Measurements from ENCODE around the gene NPPB.

Gene NPPB

DNA sequence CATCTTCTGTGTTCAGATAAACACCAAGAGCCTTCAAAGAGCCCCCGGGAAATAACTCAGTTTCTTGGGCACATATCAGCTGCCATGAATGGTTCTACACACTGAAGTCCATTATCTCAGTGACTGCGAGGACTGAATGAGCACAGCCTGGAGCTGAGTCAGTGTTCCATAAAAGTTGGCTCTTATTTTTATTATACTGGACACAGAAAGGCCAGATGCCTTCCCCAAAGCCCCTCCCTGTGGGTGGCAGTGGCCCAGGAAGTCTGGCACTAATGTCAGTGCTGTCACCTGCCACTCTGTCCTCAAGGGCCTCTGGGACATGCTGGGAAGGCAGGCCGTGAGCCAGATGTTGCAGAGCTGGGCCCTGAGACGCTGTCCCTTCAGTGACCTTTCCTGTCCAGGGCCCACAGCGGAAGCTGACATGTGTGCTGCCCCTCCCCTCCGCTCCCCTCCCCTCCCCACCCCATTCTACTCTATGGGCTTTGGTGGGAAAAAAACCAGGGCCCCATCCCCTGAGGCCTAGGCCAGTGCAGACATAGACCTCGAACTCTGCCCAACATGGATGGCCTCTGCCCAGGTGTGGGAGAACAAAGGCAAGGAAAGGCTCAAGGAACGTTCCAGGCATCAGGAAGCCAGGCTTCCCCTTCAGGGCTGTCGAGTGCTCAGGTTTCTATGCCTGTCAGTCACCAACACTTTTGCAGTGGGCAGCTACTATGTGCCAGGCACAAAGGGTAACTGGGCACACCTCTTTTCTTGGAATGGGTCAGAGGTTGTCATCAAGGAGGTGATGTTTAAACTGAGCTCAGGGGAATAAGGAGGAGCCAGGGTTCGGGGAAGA, 22.4 kb upstream of the NPPB start:
- no peak for DNase-seq (ENCODE audit: low read depth)

DNA sequence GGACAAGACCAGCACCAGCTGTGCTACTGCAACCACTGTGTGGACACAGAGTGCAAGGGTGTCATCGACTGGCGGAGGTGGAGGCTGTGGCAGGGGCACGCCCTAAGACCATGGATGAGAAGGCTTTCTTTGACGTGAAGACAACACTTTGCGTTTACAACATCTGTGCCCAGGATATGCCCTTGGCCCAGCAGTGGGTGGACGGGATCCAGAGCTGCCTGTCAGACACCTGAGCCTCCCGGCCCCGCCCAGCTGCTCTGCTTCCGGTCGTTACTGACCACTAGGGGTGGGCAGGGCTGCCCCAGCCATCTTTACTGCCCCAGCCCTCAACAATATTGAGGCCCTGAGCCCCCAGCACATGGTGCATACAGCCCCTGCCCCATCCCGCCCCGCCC, 21.4 kb upstream of the NPPB start:
- no peak for DNase-seq (ENCODE audit: low read depth)

DNA sequence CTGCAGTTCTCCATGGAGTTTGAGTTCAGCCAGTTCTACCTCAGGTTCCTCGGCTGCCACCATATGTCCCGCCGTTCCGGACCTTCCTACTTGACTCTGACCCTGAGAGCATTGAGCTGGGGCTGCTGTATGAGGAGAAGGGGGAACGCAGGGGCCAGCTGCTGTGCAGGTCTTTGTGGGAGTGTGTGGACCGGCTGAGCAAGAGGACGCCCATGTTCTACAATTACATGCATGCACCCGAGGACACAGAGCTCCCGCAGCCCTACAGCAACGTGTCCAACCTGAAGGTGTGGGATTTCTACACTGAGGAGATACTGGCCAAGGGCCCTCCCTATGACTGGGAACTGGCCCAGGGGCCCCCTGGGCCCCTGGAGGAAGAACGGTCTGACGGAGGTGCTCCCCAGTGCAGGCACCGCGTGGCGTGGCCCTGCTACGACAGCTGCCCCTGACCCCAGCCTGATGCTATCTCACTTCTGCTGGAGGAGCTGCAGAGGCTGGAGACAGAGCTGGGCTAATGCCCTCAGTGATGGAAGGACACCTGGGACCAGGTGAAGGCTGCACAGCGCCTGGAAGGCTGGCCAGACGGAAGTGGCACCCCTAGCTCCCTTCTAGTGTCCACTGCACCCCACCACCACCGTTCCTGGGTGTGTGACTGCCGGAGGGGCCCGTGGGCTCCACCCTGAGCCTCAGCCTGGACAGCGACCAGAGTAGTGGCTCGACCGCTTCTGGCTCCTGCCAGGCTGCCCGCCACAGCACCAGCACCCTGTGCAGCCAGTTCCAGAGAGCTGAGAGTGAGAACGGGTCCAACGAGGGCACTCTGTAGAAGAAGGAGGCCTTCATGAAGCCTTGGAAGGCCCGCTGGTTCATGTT, 20.8 kb upstream of the NPPB start:
- DNase-seq (ENCODE audit: low read depth) = no peak

DNA sequence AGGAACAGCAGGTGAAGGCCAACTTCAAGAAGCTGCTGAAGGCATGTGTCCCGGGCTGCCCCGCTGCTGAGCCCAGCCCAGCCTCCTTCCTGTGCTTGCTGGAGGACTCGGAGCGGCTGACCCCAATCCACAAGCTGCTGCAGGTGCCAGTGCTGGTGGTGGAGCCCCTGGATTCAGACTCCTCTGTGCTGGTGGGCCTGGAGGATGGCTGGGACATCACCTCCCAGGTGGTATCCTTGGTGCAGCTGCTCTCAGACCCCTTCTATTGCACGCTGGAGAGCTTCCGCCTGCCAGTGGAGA, 20.1 kb upstream of the NPPB start:
- no peak for DNase-seq (ENCODE audit: low read depth)

DNA sequence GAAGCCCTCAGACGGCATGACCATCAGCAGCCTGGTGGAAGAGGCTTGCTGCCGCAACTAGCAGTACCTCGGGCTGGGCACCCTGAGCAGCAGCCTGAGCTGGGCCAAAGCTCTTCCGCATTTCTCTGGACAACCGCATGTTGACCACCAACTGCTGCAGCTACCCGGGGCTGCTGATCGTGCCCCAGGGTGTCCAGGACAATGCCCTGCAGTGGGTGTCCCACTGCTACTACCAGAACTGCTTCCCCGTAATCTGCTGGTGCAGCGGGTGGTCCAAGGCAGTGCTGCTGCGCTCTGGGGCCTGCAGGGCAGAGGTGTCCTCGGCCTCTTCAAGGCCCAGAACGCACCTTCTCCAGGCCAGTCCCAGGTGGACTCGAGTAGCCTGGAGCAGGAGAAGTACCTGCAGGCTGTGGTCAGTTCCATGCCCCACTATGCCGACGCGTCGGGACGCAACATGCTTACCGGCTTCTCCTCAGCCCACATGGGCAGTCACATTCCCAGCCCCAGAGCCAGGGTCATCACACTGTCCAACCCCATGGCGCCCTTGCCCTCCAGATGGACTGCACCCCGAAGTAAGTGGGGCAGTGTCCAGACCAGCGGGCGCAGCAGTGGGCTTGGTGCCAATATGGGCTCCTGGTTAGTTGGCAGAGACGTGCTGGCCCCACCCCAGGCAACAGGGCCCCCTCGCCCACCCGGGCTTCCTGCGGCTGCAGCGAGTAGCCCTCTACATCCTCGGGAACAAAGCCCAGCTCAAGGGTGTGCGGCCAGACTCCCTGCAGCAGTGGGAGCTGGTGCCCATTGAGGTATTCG, 19.5 kb upstream of the NPPB start:
- no peak for DNase-seq (ENCODE audit: low read depth)

DNA sequence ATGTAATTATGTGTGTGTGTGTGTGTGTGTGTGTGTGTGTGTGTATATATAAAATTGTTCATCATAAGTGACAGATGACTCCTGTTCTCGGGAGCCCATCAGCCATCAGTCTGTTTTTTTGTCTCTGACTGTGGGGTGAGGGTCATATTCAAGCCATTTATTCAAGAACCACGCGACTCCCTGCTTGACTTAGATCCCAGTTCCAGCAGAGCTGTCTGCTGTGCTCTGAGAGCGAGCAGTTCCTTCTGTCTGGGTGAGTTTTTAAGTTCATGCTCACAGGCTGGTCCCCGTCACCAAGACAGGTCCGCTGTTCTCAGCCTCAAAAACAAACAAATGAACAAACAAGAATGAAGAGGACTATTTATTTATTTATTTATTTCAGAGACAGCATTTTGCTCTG, 18.3 kb upstream of the NPPB start:
- no peak for DNase-seq (ENCODE audit: low read depth)

DNA sequence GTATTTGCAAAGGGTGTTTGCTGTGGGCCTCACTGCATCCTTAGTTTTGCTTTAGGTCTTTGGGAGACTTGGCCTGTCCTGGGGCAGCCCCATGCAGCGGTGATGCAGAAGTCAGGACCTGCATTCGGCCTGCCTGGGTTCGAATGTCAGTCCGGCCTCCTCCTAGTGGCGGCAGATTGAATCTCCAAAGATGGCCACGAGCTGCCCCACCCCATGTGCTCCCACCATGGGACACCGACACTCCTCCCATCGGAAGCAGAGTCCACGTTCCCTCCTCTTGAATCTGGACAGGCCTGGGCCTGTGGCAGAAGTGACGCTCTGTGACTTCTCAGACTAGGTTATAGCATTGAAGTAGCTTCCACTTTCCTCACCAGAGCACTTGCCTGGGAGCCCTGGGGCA, 16.3 kb upstream of the NPPB start:
- DNase-seq (ENCODE audit: low read depth) = no peak

DNA sequence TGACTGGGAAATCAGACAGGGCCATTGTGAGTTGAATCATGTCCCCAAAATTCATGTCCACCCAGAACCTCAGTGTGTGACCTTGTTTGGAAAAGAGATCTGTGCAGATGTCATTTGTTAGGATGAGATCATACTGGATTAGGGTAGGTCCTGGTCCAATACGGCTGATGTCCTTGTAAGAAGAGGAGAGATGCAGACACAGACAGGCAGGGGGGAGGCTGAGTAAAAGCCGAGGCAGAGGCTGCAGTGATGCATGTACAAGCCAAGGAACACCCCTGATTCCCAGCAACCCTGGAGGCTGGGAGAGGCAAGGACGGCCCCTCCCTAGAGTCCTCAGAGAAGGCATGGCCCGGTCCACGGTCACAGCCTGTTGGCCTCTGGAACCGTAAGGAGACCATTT, 15.9 kb upstream of the NPPB start:
- no peak for DNase-seq (ENCODE audit: low read depth)

DNA sequence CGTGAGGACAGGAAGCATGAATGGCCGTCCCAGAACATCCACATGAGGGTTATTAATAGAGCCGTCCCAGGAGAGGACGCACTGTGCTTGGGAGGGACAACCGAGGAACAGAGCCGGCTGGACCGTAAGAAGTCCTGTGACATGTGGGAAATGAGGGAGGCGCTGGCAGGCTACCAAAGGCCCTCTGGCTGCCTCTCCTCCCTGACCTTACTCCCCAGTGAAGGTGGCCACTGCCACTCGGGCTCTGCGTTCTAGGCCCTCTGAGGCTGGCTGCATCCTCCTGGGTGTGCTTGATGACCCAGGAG, 15.5 kb upstream of the NPPB start:
- no peak for DNase-seq (ENCODE audit: low read depth)

DNA sequence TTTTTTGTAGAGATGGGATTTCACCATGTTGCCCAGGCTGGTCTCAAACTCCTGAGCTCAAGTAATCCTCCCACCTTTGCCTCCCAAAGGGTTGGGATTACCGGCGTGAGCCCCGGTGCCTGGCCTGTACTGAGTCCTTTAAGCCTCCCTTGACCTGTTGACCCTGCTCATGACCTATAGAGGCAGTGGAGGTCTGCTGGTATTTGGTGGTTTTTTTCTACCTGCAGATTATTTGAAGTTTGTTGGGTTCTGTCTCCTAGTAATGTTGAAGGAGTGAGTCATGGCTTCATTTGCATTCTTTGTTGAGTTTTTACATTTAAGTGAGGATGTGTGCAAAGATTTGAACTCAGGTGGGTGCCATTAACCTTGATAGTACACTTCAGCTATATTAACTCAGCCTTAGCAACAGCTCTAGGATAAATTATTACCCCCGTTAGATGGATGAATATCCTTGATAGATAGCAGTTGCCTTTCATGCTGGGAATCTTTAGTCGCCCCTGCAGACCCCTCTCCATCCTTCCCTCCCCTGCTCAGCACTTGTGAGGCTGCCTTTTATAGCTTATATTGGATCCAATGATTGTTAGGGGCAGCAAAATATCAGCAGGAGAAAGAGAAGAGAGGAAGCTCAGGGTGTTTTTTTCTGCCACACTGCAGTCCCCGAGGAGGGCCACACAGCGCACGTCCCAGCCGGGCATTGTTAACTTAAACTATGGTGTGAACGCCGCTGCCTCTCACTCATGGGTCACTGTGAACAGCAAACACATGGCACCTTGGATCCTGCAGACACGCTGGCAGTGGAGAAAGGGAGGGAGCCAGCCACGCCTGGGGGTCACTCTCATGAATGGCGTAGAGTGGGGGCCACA, 14.9 kb upstream of the NPPB start:
- no peak for DNase-seq (ENCODE audit: low read depth)

DNA sequence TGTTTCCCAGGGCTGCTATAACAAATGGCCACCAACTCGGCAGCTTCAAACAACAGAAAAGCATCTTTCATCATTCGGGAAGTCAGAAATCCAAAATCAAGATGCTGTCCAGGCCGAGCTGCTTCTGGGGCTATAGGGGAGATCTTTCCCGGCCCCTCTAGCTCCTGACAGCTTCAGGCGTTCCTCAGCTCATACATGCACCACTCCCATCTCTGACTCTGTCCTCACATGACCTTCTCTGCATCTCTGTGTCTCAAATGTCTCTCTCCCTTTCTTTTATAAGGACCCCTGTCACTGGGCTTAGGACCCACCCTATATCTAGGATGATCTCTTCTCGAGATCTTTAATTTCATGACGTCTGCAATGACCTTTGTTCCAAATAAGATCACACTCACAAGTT, 13.8 kb upstream of the NPPB start:
- DNase-seq (ENCODE audit: low read depth) = no peak

DNA sequence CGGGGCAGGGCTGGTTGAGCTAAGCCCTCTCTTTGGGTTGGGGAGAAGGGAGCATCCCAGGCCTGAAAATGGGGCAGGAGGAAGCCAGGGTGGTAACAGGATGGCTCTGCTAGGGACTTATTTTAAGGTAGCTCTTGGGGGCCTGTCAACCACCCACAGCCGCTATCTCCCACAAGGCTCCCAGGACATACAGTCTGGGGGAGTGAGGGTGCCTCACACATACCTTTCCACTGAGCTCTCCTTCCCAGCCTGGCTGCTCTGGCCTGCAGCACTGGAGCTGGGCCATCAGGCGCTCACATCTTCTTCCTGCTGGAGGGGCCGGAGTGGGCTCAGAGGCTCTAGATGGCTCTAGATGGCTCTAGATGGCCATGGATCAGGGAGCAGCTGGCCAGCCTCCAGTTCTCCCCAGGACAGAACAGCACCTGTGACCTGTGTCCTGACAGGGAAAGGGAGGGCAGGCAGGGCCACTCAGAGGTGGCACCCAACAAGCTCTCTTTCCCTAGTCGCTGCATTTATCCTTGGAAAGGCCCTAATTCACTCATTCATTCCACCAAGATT, 11.0 kb upstream of the NPPB start:
- no peak for DNase-seq (ENCODE audit: low read depth)

DNA sequence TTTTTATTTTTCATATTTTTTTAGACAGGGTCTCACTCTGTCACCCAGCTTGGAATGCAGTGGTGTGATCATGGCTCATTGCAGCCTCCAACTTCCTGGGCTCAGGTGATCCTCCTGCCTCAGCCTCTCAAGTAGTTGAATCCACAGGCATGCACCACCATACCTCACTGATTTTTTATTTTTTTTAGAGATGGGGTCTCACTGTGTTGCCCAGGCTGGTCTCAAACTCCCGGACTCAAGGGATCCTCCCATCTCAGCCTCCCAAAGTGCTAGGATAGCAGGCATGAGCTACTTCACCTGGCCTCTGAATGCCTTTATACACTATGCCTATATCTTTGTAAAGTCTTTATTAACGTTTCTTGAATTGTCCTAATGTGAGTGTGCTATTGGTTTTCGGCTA, 10.4 kb upstream of the NPPB start:
- DNase-seq (ENCODE audit: low read depth) = no peak

DNA sequence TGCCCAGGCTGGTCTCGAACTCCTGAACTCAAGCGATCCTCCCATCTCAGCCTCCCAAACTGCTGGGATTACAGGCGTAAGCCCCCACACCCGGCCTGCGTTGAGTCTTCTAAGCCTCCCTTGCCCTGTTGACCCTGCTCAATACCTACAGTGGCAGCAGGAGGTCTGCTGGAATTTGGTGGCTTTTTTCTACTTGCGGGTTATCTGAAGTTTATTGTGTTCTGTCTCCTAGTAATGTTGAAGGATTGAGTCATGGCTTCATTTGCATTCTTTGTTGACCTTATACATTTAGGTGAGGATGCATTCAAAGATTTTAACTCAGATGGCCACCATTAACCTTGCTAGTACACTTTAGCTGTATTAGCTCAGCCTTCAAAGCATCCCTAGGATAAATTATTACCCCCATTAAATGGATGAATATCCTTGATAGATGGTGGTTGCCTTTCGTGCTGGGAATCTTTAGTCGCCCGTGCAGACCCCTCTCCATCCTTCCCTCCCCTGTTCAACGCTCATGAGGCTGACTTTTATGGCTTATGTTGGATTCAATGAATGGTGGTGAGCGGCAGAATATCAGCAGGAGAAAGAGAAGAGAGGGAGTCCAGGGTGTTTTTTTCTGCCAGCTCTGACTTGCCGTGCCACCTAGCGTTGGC, 9.7 kb upstream of the NPPB start:
- DNase-seq (ENCODE audit: low read depth) = no peak

DNA sequence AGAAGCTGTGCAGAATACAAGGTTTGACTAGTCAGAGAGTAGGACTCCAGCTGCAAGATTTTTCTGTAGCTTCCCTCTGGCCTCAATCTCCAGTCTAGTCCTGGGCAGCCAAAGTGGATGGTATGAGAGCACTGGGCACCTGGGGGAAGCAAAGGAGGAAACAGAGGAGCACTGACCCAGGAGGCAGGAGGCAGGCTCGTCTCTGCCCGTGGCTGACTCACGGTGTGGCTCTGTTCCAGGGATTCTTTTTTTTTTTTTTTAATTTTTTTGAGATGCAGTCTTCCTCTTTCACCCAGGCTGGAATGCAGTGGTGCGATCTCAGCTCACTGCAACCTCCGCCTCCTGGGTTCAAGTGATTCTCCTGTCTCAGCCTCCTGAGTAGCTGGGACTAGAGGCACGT, 4.1 kb upstream of the NPPB start:
- no peak for DNase-seq (ENCODE audit: low read depth)

DNA sequence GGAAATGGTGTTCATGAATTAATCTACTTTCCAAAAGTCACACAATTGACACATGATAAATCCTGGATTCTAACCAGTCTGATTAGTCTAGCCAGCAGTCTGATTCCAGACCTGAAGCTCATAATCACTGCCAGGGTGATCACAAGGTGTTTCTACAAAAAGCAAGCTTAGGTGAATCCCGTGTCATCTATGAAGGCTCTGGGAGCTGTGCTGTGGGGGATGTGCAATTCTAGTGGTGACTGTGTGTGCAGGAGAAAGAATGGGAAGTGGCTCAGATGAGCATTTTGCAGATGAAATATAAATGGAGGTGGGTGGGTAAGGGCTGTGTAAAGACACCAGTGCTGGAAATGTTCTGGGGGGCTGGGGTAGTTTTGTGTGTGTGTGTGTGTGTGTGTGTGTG, 1.8 kb upstream of the NPPB start:
- DNase-seq (ENCODE audit: low read depth) = no peak

DNA sequence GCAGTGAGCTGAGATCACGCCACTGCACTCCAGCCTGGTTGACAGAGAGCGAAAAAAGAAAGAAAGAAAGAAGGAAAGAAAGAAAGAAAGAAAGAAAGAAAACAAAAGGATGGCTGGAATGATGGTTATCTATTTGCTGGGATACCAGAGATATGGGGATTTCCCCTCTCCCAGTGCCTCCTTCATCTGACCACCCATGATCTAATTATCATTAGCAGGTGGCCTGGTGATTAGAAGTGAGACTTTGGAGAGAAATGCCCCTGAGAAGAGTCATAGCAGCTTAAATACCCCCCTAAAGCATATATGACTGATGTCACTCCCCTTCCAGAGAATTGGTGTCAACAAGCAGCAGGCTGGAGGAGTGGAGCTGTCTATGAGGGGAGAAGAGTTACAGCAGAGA, 1.3 kb upstream of the NPPB start:
- no peak for DNase-seq (ENCODE audit: low read depth)

DNA sequence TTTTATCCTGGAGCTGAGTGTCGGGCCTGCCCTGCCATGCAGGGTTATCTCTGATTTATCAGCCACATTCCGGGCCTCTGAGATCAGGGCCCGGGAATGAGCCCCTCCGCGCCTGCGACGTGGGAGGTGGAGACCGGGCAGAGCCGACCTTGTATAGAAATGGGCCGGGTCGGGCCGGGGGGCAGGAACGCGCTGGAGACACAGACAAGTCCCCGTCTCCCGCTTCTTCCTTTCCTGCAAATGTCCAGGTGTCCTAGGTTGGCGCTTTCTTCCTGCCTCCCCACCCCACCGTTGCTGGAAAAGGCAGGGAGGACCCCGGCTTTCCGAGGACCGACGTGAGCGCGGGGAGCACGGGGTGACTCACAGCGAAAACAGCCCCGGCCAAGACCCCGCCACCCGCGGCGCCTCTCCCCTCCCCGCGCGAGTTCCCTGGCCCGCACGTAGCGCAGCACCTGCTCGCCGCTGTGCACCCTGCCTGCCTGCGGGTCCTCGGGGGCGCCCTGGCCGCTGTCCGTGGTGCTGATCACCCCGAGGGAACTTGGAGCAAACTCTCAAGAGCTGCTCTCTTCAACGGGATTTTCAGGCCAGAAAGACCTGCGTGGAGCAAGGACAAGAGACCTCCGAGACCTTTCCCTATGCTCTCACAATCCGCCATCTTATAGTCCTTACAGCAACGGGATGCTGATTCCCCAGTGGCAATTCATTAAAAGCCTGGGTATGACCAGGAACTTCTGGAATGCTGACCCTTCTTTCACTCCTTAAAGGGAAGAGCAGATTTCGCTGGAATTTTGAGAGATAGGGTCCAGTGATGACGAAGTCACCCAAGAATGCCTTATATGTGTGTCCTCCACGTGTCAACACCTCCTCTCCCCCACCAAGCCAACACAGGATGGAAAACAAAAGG, 475 bp upstream of the NPPB start:
- peak; percentile 52 for DNase-seq (ENCODE audit: low read depth)

DNA sequence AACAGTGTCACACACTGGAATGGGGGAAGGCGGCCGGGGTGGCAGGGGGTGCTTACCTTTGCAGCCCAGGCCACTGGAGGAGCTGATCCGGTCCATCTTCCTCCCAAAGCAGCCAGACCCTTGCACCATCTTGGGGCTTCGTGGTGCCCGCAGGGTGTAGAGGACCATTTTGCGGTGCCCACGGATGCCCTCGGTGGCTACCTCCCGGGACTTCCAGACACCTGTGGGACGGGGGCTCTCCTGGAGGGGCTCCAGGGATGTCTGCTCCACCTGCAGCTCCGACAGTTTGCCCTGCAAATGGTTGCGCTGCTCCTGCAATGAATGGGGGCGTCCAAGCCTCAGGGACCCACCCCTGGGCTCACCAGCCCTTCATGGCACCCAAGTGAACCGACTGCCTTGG, 587 bp downstream of the NPPB start:
- DNase-seq (ENCODE audit: low read depth) = no peak

DNA sequence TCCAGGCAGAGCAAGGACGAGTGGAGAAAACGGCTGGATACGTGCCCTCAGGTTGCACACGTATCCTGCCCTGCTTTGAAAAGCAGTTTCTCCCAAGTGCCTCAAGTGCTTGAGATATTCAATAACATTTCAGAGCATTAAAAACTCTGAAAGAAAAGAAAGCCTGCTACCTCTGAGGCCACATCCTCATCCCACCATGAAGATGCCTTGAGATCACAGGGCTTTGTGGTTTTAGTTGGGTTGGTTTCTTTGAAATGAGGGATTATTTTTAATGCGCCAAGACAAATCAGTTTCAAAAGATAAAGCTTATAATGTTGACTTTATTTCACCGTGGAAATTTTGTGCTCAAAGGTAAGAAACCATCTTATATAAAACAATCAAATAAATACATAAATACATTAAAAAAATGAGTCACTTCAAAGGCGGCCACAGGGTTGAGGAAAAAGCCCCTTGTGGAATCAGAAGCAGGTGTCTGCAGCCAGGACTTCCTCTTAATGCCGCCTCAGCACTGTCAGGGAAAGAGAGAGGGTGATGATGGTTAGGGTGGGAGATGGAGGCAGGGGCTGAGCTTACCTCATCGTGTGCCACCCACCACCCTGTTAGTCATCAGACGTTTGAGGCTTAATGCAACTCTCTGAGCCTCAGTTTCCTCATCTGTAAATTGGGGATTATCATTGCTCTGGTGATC, 1.4 kb downstream of the NPPB start:
- no peak for DNase-seq (ENCODE audit: low read depth)
